T-helper 2 cell treated with Interferon-gamma antibody and Interleukin-4, amounts not matched to agents 5 μg/mL and 100 μg/mL, for 36 hours (primary cell): ENCODE results near the gene FGD2.

Experiments
- DNase-seq: peaks from one replicate; pipeline ENCODE4 v3.0.0; 2021; ENCODE audit warnings: low spot score
- H3K27ac Mint-ChIP-seq: one replicate; pipeline ENCODE4 v1.8.0; 2021; ENCODE audit warnings: mild to moderate bottlenecking, mixed read lengths
- H3K27me3 Mint-ChIP-seq: one replicate; pipeline ENCODE4 v1.8.0; 2021; ENCODE audit warnings: low read depth, mixed read lengths
- H3K36me3 Mint-ChIP-seq: one replicate; pipeline ENCODE4 v1.8.0; 2021; ENCODE audit warnings: low read depth, mixed read lengths
- H3K4me1 Mint-ChIP-seq: one replicate; pipeline ENCODE4 v1.8.0; 2021; ENCODE audit warnings: low read depth, mixed read lengths
- H3K4me3 Mint-ChIP-seq: one replicate; pipeline ENCODE4 v1.8.0; 2022; ENCODE audit warnings: mild to moderate bottlenecking, moderate library complexity, mixed read lengths
- H3K9me3 Mint-ChIP-seq: one replicate; pipeline ENCODE4 v1.8.0; 2021; ENCODE audit warnings: mixed read lengths

The FGD2 gene

GRCh38 chr6:37025621-37026466 is 20.4 kb downstream of the FGD2 start:
- H3K27ac Mint-ChIP-seq, result peak overlapping the region; percentile 33
- peaks cover 7% of the 10 kb centered on the region for H3K36me3 Mint-ChIP-seq
- peaks cover 7% of the 10 kb centered on the region for H3K9me3 Mint-ChIP-seq
- DNase-seq, result no peak
- no peak overlapping the region for H3K4me3 Mint-ChIP-seq
- H3K4me1 Mint-ChIP-seq, result peaks cover 64% of the 10 kb centered on the region
- no peaks in the 10 kb centered on the region for H3K27me3 Mint-ChIP-seq

- peak overlapping the region; percentile 10 for H3K27ac Mint-ChIP-seq
- H3K4me3 Mint-ChIP-seq, result no peak overlapping the region
- H3K36me3 Mint-ChIP-seq, result peaks cover 9% of the 10 kb centered on the region
- DNase-seq, result no peak
- no peaks in the 10 kb centered on the region for H3K27me3 Mint-ChIP-seq
- peaks cover 54% of the 10 kb centered on the region for H3K4me1 Mint-ChIP-seq
- peaks cover 7% of the 10 kb centered on the region for H3K9me3 Mint-ChIP-seq
Measured at GRCh38 chr6:37027036-37027720, 21.7 kb downstream of the FGD2 start.

GRCh38 chr6:37027811-37028469 is 22.5 kb downstream of the FGD2 start:
- no peak overlapping the region for H3K27ac Mint-ChIP-seq
- H3K36me3 Mint-ChIP-seq, result peaks cover 12% of the 10 kb centered on the region
- DNase-seq, result no peak
- H3K4me1 Mint-ChIP-seq, result peaks cover 50% of the 10 kb centered on the region
- no peaks in the 10 kb centered on the region for H3K27me3 Mint-ChIP-seq
- H3K4me3 Mint-ChIP-seq, result no peak overlapping the region
- peaks cover 7% of the 10 kb centered on the region for H3K9me3 Mint-ChIP-seq

- no peaks in the 10 kb centered on the region for H3K27me3 Mint-ChIP-seq
- peak overlapping the region; percentile 42 for H3K4me3 Mint-ChIP-seq
- peaks cover 14% of the 10 kb centered on the region for H3K36me3 Mint-ChIP-seq
- peak overlapping the region; percentile 86 for H3K27ac Mint-ChIP-seq
- DNase-seq, result peak; percentile 53
- peaks cover 51% of the 10 kb centered on the region for H3K4me1 Mint-ChIP-seq
- peaks cover 7% of the 10 kb centered on the region for H3K9me3 Mint-ChIP-seq
Measured at GRCh38 chr6:37029249-37029971, 24.0 kb downstream of the FGD2 start.

GRCh38 chr6:37030599-37030998 is 25.1 kb downstream of the FGD2 start:
- Mint-ChIP-seq H3K4me1 (peaks cover 46% of the 10 kb centered on the region), H3K27me3 (no peaks in the 10 kb centered on the region), H3K36me3 (peaks cover 14% of the 10 kb centered on the region), H3K27ac (peak overlapping the region; percentile 52), H3K4me3 (no peak overlapping the region), H3K9me3 (peaks cover 7% of the 10 kb centered on the region)
- no peak for DNase-seq

GRCh38 chr6:37032239-37032638 is 26.8 kb downstream of the FGD2 start:
- H3K27me3 Mint-ChIP-seq, result no peaks in the 10 kb centered on the region
- peaks cover 14% of the 10 kb centered on the region for H3K36me3 Mint-ChIP-seq
- peaks cover 7% of the 10 kb centered on the region for H3K9me3 Mint-ChIP-seq
- H3K27ac Mint-ChIP-seq, result peak overlapping the region; percentile 54
- peaks cover 37% of the 10 kb centered on the region for H3K4me1 Mint-ChIP-seq
- H3K4me3 Mint-ChIP-seq, result no peak overlapping the region
- DNase-seq, result no peak

- peak overlapping the region; percentile 64 for H3K27ac Mint-ChIP-seq
- H3K9me3 Mint-ChIP-seq, result peaks cover 7% of the 10 kb centered on the region
- no peaks in the 10 kb centered on the region for H3K27me3 Mint-ChIP-seq
- peaks cover 14% of the 10 kb centered on the region for H3K36me3 Mint-ChIP-seq
- peaks cover 37% of the 10 kb centered on the region for H3K4me1 Mint-ChIP-seq
- H3K4me3 Mint-ChIP-seq, result no peak overlapping the region
- peak; percentile 66 for DNase-seq
Measured at GRCh38 chr6:37033255-37033654, 27.8 kb downstream of the FGD2 start.

- no peak for DNase-seq
- peaks cover 39% of the 10 kb centered on the region for H3K4me1 Mint-ChIP-seq
Measured at GRCh38 chr6:37033819-37034795, 28.7 kb downstream of the FGD2 start.

GRCh38 chr6:37036146-37036545 is 30.7 kb downstream of the FGD2 start:
- Mint-ChIP-seq H3K27ac (no peak overlapping the region), H3K4me3 (no peak overlapping the region), H3K4me1 (peaks cover 35% of the 10 kb centered on the region), H3K36me3 (peaks cover 11% of the 10 kb centered on the region), H3K9me3 (peaks cover 4% of the 10 kb centered on the region), H3K27me3 (no peaks in the 10 kb centered on the region)
- DNase-seq, result no peak

More at GRCh38 chr6:37033819-37034795, 28.7 kb downstream of the FGD2 start:
- peak overlapping the region; percentile 64 for H3K27ac Mint-ChIP-seq
- H3K4me3 Mint-ChIP-seq, result no peak overlapping the region
- peaks cover 14% of the 10 kb centered on the region for H3K36me3 Mint-ChIP-seq
- peaks cover 7% of the 10 kb centered on the region for H3K9me3 Mint-ChIP-seq
- no peaks in the 10 kb centered on the region for H3K27me3 Mint-ChIP-seq

- Mint-ChIP-seq H3K27ac (peak overlapping the region; percentile 42), H3K9me3 (peaks cover 5% of the 10 kb centered on the region), H3K4me3 (no peak overlapping the region), H3K27me3 (no peaks in the 10 kb centered on the region), H3K36me3 (peaks cover 6% of the 10 kb centered on the region), H3K4me1 (peaks cover 39% of the 10 kb centered on the region)
- DNase-seq, result no peak
Measured at GRCh38 chr6:37038292-37039198, 33.1 kb downstream of the FGD2 start.

GRCh38 chr6:37039958-37040357 is 34.5 kb downstream of the FGD2 start:
- H3K27ac Mint-ChIP-seq, result no peak overlapping the region
- DNase-seq, result no peak
- H3K9me3 Mint-ChIP-seq, result peaks cover 5% of the 10 kb centered on the region
- H3K27me3 Mint-ChIP-seq, result no peaks in the 10 kb centered on the region
- peaks cover 31% of the 10 kb centered on the region for H3K4me1 Mint-ChIP-seq
- H3K36me3 Mint-ChIP-seq, result peaks cover 7% of the 10 kb centered on the region
- no peak overlapping the region for H3K4me3 Mint-ChIP-seq

- Mint-ChIP-seq H3K27ac (peak overlapping the region; percentile 67), H3K36me3 (peaks cover 7% of the 10 kb centered on the region), H3K4me3 (peak overlapping the region; percentile 40), H3K9me3 (peaks cover 5% of the 10 kb centered on the region), H3K27me3 (no peaks in the 10 kb centered on the region), H3K4me1 (peaks cover 42% of the 10 kb centered on the region)
- DNase-seq, result no peak
Measured at GRCh38 chr6:37041521-37041920, 36.1 kb downstream of the FGD2 start.
